Measurements from ENCODE around the gene EFHC2.

The EFHC2 gene

DNA sequence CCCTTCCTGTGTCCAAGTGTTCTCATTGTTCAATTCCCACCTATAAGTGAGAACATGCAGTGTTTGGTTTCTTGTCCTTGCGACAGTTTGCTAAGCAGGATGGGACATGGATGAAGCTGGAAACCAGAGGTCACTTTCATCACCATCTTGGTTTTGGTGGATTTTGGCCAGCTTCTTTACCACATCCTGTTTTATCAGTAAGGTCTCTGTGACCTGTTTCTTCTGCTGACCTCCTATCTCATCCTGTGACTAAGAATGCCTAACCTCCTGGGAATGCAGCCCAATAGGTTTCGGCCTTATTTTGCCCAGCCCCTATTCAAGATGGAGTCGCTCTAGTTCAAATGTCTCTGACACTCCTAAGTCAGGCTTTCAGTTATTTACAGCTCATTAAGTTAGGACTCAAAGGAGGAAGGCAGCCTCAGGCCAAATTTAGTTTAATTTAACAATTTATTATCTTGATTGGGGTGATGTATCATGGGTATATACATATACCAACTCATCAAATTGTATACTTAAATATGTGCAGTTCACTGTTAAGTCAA lies 200.3 kb downstream of the EFHC2 start:
- no peak for DNase-seq

DNA sequence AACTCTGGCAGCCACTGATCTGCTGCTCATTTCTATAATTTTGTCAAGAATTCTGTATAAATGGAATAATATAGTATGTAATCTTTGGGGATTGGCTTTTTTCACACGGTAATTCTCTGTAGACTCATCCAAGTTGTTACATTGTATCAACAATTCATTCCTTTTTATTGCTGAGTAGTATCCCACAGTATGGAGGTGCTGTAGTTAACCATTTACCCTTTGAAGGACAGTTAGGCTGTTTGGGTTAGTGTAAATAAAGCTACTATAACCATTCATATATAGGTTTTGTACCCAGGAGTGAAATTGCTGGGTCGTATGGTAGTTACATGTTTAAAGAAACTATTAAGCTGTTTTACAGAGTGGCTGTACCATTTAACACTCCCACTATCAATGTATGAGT lies 213.3 kb downstream of the EFHC2 start:
- DNase-seq = no peak

DNA sequence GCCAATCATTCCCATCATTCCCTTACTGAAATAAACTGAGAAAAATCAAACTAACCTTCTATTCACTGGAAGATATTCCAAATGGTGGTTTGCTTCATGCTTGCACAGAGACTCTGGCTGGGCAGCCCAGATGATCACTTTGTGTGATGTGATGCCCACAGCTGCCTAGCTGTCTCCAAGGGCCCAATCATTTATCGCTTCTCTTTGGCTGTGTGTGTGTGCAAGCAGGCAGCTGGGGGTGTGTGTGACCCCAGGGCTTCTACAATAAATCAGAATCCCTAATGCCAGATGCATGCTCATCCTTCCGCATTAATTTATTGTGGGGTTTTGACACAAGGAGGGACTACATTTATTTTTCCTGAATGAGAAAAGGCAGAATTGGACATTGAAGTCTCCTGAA lies 230.1 kb downstream of the EFHC2 start:
- no peak for DNase-seq

DNA sequence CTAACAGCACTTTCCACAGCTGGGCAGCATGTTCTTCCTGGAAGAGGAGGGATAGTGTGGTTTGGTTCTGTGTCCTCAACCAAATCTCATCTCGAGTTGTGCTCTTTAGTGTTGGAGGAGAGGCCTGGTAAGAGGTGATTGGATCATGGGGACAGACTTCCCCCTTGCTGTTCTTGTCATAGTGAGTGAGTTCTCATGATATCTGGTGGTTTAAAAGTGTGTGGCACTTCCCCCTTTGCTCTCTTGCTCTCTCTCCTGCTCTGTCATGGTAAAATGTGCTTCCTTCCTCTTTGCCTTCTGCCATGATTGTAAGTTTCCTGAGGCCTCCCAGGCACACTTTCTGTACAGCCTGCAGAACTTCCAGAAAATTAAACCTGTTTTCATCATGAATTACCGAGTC lies 236.6 kb downstream of the EFHC2 start:
- no peak for DNase-seq

DNA sequence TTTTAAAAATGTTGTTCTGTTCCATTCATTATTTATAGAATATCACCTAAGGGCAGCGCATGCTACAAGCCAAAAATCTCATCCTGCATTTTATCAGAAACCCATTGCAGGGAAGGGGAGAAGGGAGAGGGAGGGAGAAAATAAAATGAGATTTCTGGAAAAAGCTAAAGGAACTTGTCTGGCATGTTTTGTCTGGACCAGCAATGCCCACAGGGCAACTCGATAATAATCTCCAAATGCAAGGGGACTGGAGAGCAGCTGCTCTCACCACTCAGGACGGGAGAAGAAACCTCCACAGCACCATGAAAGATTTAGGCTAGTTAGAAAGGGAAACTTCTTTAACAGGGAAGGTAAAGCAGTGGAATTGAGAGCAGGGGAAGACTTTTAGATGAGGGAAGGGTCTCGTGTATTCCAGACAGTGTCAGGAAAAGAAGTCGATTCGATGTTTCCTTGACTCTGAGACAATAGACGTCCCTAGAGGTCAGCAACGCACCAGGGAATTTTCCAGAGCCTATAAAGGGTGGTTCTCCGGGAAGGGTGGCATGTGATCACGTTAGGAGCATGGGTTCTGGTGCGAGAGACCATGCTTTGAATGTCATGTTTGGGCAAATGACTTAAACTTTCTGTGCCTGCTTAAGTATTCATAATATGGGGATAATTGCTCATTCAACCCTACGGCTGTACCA lies 238.1 kb downstream of the EFHC2 start:
- no peak for DNase-seq

DNA sequence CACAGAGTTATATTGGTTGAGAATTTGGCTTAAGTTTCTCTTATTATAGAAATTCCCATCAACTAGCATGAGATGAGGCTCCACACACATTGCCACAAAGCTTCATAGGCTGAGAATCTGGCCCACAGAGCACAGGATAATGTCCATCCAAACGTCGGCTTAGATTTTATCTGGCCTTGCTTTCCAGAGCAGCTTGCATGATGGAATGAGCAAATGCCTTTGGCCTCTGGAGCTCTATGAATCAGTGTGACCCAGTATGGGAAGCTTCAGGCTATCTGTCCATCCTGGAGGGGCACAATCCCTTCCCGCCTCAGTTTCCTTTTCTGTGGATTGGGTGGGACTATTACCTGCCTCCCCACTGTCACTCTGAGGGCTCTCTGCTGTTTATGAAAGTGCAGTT lies 238.8 kb downstream of the EFHC2 start:
- no peak for DNase-seq

DNA sequence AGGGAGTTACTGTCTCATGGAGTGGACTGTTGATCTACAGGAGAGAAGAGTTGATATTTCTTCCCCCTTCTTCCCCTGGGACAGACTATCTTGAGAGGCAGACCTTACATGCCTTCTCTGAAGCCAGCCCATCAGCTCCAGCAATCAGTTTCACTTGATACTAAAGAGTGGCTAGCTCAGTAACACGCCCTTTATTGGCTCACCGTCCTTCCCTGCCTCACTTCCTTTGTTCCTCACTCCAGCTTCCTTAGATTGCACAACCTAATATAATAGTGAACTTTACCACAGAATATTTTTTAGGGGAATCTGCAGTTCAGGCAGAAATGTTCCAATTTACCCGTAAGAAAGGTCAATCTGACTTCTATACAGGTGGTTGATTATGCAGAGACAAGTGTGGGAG lies 242.2 kb downstream of the EFHC2 start:
- no peak for DNase-seq

DNA sequence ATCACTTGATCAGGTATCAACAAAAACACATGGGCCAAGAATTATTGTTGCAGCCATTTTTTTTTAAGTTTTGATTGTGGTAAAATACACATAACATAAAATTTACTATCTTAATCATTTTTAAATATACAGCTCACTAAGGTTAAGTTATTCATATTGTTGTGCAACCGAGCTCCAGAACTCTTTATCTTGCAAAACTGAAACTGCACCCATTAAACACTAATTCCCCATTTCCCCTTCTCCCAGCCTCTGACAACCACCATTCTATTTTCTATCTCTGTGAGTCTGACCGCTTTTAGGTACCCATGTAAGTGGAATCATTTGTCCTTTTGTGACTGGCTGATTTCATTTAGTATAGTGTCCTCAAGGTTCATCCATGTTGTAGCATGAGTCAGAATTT lies 244.1 kb downstream of the EFHC2 start:
- DNase-seq = no peak
